Esophagus (tissue), 2 donors: ENCODE measurements around the gene CCDC188. TPM values are rescaled to one million over a fixed set of nuclear protein-coding genes. Genes with fewer than 3 reads are reported as not detected.

Source experiments
- H3K27ac ChIP-seq, 2 donors: one replicate each; pipeline ENCODE4 v1.5.1; 2013; ENCODE audit warnings: low read depth in 2 of 2, mild to moderate bottlenecking in 2 of 2, inconsistent platforms in 1 of 2, low read length in 1 of 2, moderate library complexity in 1 of 2
- H3K27me3 ChIP-seq, 2 donors: one replicate each; pipeline ENCODE4 v1.6.1; 2013; ENCODE audit warnings: low read length in 2 of 2, control low read depth in 1 of 2, mild to moderate bottlenecking in 1 of 2; ENCODE audit not compliant: insufficient read depth in 2 of 2, control insufficient read depth in 1 of 2
- H3K36me3 ChIP-seq, 2 donors: one replicate each; pipeline ENCODE4 v1.6.1; 2013; ENCODE audit warnings: low read length in 1 of 2; ENCODE audit not compliant: control insufficient read depth in 2 of 2, insufficient read depth in 2 of 2
- H3K4me1 ChIP-seq, 2 donors: one replicate each; pipeline ENCODE4 v1.6.1; 2013; ENCODE audit warnings: low read length in 1 of 2; ENCODE audit not compliant: control insufficient read depth in 2 of 2, insufficient read depth in 2 of 2
- H3K4me3 ChIP-seq, 2 donors: one replicate each; pipeline ENCODE4 v1.5.1; 2013; ENCODE audit warnings: low read length in 2 of 2, mild to moderate bottlenecking in 2 of 2, low read depth in 1 of 2, moderate library complexity in 1 of 2
- H3K9me3 ChIP-seq, 2 donors: one replicate each; pipeline ENCODE4 v1.6.1; 2013; ENCODE audit warnings: mild to moderate bottlenecking in 2 of 2, low read depth in 1 of 2, low read length in 1 of 2, moderate library complexity in 1 of 2; ENCODE audit not compliant: control insufficient read depth in 2 of 2, insufficient read depth in 1 of 2
- WGBS, 2 donors: extraction: QIAGEN DNeasy Blood & Tissue Kit; methylation state at CpG; one replicate each; pipeline ENCODE4 v1.1.7; 2013; 5-methylcytosine and 5-hydroxymethylcytosine counted together
- polyA plus RNA-seq, 2 donors: library from polyadenylated mRNA; stranded (reverse); fragments of 200-250 nt; gene quantifications; one replicate each; pipeline ENCODE4 v1.2.3, GENCODE V29; 2013
- donor health status: healthy with polysubstance abuse.
- donor health status: Bipolar disorder and iron deficiency.

CCDC188 gene
- polyA plus RNA-seq, 2 donors = 0.35 to 0.65 TPM

DNA sequence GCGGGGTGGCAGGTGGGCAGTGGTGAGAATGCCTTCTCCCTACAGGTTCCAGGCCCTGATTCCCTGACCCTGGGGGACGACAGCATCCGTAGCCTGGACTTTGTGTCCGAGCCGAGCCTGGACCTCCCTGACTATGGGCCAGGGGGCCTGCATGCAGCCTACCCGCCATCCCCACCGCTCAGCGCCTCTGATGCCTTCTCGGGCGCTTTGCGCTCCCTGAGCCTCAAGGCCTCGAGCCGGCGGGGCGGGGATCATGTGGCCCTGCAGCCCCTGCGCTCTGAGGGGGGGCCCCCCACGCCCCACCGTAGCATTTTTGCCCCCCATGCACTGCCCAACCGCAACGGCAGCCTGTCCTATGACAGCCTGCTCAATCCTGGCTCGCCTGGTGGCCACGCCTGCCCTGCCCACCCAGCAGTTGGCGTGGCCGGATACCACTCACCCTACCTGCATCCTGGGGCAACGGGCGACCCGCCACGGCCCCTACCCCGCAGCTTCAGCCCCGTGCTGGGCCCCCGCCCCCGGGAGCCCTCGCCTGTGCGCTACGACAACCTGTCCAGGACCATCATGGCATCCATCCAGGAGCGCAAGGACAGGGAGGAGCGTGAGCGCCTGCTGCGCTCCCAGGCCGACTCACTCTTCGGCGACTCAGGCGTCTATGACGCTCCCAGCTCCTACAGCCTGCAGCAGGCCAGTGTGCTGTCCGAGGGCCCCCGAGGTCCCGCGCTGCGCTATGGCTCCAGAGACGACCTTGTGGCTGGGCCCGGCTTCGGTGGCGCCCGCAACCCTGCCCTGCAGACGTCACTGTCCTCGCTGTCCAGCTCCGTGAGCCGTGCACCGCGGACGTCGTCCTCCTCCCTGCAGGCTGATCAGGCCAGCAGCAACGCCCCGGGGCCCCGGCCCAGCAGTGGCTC, 7.9 kb downstream of the CCDC188 start:
- Histone ChIP-seq H3K36me3 (peaks cover 0 to 29% of the 10 kb centered on the region in 2 donors), H3K27ac (no peak overlapping the region), H3K27me3 (no peaks in the 10 kb centered on the region), H3K4me3 (no peak overlapping the region), H3K9me3 (no peaks in the 10 kb centered on the region), H3K4me1 (peaks cover 2 to 3% of the 10 kb centered on the region in 2 donors)
- 86 to 89% methylated on average over 61 to 65 of the region's 65 CpGs for WGBS, 2 donors

DNA sequence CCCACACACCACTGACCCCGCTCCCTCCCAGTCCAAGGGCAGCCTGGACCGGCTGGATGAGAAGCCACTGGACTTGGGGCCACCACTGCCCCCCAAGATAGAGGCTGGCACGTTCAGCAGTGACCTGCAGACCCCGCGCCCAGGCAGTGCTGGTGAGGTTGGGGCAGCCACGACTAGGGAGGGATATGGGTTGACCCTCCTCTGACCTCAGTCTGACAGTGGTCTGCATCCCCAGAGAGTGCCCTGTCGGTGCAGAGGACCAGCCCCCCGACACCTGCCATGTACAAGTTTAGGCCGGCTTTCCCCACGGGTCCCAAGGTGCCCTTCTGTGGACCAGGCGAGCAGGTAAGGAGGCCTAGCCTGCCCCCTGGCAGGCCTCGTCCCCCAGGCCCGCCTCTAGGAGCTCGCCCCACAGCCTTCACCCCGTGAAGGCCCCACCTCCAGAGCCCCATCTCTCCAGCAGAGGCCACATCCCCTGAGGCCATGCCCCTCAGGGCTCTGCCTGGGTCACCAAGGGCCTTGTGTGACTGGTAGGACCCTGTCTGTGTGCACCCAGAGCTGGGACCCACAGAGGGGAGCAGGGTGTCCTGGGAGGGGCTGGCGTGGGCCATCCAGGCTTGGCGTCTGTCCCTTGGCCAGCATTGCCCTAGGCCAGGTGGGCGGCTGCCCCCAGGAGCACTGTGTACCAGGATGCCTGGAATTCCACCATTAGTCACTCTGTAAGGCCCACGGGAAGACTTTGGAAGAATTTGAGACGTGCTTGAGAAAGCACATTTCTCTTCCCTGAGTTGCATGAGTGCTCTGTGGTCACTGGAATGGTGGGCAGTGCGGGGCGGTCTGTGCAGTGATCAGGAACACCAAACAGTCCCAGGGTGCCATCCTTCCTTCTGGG, 9.4 kb downstream of the CCDC188 start:
- H3K36me3 ChIP-seq = peaks cover 0 to 29% of the 10 kb centered on the region in 2 donors
- peaks cover 12 to 14% of the 10 kb centered on the region in 2 donors for H3K4me1 ChIP-seq
- no peaks in the 10 kb centered on the region for H3K9me3 ChIP-seq
- 85 to 86% methylated on average over 22 of the region's 22 CpGs for WGBS, 2 donors
- H3K27me3 ChIP-seq = no peaks in the 10 kb centered on the region
- H3K4me3 ChIP-seq = no peak overlapping the region
- no peak overlapping the region for H3K27ac ChIP-seq

GRCh38 chr22:20140521-20140964, 10.3 kb downstream of the CCDC188 start:
- H3K27me3 ChIP-seq = no peaks in the 10 kb centered on the region
- H3K4me1 ChIP-seq = peaks cover 14 to 18% of the 10 kb centered on the region in 2 donors
- no peak overlapping the region for H3K27ac ChIP-seq
- no peak overlapping the region for H3K4me3 ChIP-seq
- WGBS, 2 donors = 91 to 93% methylated on average over 15 to 17 of the region's 17 CpGs
- H3K9me3 ChIP-seq = no peaks in the 10 kb centered on the region
- H3K36me3 ChIP-seq = peaks cover 0 to 28% of the 10 kb centered on the region in 2 donors

DNA sequence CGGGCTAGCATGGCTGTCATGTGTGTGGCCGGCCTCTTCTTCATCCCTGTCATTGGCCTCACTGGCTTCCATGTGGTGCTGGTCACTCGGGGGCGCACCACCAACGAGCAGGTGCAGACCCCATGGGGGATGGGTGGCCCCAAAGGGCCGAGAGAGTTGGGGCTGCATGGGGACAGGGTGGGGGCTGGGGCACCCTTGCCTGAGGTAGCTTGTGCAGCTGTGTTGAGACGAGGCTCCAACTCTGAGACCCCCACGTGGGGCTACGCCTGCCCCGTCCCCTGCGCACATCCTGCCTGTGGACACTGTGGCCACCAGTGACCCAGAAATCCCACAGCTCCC, 10.8 kb downstream of the CCDC188 start:
- H3K36me3 ChIP-seq = peaks cover 0 to 23% of the 10 kb centered on the region in 2 donors
- no peak overlapping the region for H3K27ac ChIP-seq
- no peak overlapping the region for H3K4me3 ChIP-seq
- H3K4me1 ChIP-seq = peaks cover 19 to 20% of the 10 kb centered on the region in 2 donors
- H3K27me3 ChIP-seq = no peaks in the 10 kb centered on the region
- WGBS, 2 donors = 92 to 93% methylated on average over 11 of the region's 11 CpGs
- no peaks in the 10 kb centered on the region for H3K9me3 ChIP-seq

DNA sequence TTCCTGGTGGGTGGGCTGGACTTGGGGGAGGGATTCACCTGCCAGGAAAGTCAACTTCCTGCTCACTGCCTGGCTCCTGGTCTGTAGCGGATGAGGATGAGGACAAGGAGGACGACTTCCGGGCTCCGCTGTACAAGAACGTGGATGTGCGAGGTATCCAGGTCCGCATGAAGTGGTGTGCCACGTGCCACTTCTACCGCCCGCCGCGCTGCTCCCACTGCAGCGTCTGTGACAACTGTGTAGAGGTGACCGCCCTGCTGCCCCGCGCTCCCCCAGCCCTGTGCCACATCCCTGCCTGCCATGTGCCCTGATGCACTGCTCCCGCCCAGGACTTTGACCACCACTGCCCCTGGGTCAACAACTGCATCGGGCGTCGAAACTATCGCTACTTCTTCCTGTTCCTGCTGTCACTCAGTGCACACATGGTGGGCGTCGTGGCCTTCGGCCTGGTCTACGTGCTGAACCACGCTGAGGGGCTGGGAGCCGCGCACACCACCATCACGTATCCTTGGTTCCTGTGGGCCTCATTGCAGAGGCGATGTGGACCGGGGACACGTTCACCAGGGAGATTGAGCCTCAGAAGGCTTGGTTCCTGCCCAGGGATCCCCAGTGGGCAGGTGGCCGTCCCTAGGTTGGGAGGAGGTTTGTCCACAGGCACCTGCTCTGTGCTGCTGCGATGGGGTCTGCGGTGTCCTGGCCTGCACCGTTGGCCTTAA, 11.3 kb downstream of the CCDC188 start:
- H3K4me3 ChIP-seq = no peak overlapping the region
- H3K9me3 ChIP-seq = no peaks in the 10 kb centered on the region
- H3K36me3 ChIP-seq = peaks cover 0 to 19% of the 10 kb centered on the region in 2 donors
- no peak overlapping the region for H3K27ac ChIP-seq
- H3K27me3 ChIP-seq = no peaks in the 10 kb centered on the region
- H3K4me1 ChIP-seq = peaks cover 19 to 22% of the 10 kb centered on the region in 2 donors
- WGBS, 2 donors = 91 to 95% methylated on average over 36 of the region's 36 CpGs

GRCh38 chr22:20138868-20139267, 12.0 kb downstream of the CCDC188 start:
- 89 to 91% methylated on average over 16 of the region's 16 CpGs for WGBS, 2 donors
- H3K4me3 ChIP-seq = no peak overlapping the region
- peaks cover 19 to 29% of the 10 kb centered on the region in 2 donors for H3K4me1 ChIP-seq
- H3K9me3 ChIP-seq = no peaks in the 10 kb centered on the region
- H3K27ac ChIP-seq = no peak overlapping the region
- peaks cover 0 to 17% of the 10 kb centered on the region in 2 donors for H3K36me3 ChIP-seq
- no peaks in the 10 kb centered on the region for H3K27me3 ChIP-seq

GRCh38 chr22:20138417-20138738, 12.5 kb downstream of the CCDC188 start:
- H3K4me3 ChIP-seq = no peak overlapping the region
- peaks cover 0 to 13% of the 10 kb centered on the region in 2 donors for H3K36me3 ChIP-seq
- H3K27me3 ChIP-seq = no peaks in the 10 kb centered on the region
- no peak overlapping the region for H3K27ac ChIP-seq
- 43 to 45% methylated on average over 4 of the region's 4 CpGs for WGBS, 2 donors
- H3K9me3 ChIP-seq = no peaks in the 10 kb centered on the region
- peaks cover 19 to 31% of the 10 kb centered on the region in 2 donors for H3K4me1 ChIP-seq

- peaks cover 0 to 8% of the 10 kb centered on the region in 2 donors for H3K36me3 ChIP-seq
- no peak overlapping the region for H3K4me3 ChIP-seq
- H3K4me1 ChIP-seq = peaks cover 22 to 36% of the 10 kb centered on the region in 2 donors
- WGBS, 2 donors = 31 to 41% methylated on average over 26 of the region's 26 CpGs
- peak overlapping the region in 1 of 2 donors; percentile 9 for H3K27ac ChIP-seq
- H3K27me3 ChIP-seq = no peaks in the 10 kb centered on the region
- no peaks in the 10 kb centered on the region for H3K9me3 ChIP-seq
Measured at GRCh38 chr22:20137671-20138416, 13.0 kb downstream of the CCDC188 start.
